ENCODE measurements around the gene ATXN1.

DNA sequence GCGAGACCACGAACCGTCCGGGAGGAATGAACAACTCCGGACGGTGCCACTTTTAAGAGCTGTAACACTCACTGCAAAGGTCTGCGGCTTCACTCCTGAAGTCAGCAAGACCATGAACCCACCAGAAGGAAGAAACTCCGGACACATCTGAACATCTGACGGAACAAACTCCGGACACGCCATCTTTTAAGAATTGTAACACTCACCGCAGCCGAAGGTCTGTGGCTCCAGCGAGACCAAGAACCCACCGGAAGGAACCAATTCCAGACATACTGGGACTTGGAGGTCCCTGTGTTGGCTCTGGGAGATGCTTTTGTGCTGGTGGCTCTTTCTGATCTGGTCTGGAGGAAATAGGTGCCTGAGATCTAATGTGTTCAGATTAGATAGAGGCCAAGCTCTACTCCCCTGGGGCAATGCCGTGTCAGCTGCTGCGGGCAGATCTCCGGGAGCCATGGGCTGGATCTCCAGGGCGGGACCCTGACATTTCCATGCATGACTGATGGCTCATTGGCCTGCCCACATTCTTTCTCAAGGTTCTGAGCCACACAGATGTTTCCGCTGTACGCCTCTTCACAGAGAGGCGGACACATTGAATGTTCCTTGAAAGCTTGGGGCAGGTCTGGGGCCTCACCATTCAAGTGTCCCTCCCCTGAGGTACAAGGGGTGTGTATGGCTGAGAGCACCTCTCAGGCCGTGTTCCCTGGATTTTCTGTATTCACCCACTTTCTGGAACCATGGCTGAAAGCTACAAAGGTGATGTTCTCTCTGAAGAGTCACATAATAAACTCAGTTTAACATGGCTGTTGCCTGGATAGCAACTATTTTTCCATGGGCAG lies 493.6 kb downstream of the ATXN1 start:
- TF ChIP-seq CTCF (IDR thresholded peaks at IDR 0.05) (no peak), POLR2A (IDR thresholded peaks at IDR 0.05) (no peak)

Data from gastroesophageal sphincter (tissue), 3 donors.